ENCODE measurements around the gene RPLP2.

Gene RPLP2

DNA sequence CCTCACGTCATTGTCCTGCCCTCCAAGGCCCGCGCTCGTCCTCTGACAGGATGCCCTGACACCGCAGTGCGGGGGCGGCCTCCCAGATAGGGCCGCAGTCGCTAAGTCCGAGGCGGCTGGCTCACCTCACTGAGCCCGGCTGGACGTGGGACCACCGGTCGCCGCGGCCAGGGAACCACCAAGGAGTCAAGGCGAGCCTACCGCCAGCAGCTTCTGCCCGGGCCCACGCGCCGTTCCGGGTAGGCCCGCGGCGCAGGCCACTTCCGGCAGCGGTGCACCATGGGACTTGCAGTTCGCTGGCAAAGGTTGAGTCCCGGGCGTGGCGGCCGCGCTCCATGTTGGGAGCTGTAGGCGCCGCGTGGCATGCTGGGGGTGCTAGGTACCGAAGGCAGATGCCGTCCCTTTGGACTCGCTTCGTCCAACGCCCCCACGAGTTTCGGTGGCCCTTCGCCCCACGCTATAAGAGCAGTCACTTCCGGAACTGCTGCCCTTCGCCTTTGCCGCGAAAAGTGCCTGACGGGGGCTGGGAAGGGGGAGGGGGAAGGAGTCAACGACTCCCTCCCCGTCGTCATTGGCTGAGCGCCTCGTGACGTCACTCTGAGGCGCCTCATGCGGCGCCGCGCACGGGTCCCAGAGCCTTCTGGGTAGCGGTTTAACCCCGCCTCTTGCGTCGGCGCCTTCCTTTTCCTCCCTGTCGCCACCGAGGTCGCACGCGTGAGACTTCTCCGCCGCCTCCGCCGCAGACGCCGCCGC is at the start of gene RPLP2:
Gene RPLP2 (plus strand): TSS at position 681 of the 753 bp plus-strand sequence. CDS start 268 bp downstream, outside the sequence.
- peak; percentile 97 for DNase-seq

DNA sequence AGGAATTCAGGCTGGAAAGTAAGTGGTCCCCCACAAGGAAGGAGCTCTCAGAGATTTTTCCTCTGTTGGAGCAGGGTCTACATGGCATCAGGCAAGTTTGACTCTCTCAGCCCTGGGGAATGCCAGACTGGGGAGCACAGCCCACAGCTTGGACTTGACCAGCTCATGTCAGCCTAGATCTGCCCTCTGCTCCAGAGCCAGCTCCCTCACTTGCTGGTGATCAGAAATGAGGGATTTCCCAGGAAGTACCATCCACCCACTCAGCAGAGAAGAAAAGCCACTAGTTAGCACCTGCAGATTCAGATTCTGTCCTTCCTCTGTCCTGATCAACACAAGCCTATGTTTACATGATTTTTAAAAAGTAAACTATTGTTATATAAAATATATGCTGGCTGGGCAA is 49.5 kb upstream of the RPLP2 start:
- DNase-seq, result no peak

DNA sequence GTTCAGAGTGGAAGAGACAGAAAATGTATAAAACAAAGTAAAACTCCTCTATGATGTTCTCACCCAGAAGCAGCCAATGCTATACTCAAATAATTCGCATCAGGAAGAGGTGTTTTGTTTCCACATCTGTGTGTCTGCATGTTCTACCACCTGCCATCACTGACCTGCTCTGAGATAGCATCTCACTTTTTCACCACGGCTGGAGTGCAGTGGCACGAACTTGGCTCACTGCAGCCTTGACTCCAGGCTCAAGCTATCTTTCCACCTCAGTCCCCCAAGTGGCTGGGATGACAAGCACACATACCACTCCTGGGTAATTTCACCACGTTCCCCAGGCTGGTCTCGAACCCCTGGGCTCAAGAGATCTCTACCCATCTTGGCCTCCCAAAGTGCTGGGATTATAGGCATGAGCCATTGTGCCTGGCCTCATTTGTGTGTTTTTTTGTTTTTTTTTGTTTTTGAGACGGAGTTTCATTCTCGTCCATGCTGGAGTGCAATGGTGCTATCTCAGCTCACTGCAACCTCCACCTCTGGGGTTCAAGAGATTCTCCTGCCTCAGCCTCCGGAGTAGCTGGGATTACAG is 48.1 kb upstream of the RPLP2 start:
- DNase-seq, result no peak

DNA sequence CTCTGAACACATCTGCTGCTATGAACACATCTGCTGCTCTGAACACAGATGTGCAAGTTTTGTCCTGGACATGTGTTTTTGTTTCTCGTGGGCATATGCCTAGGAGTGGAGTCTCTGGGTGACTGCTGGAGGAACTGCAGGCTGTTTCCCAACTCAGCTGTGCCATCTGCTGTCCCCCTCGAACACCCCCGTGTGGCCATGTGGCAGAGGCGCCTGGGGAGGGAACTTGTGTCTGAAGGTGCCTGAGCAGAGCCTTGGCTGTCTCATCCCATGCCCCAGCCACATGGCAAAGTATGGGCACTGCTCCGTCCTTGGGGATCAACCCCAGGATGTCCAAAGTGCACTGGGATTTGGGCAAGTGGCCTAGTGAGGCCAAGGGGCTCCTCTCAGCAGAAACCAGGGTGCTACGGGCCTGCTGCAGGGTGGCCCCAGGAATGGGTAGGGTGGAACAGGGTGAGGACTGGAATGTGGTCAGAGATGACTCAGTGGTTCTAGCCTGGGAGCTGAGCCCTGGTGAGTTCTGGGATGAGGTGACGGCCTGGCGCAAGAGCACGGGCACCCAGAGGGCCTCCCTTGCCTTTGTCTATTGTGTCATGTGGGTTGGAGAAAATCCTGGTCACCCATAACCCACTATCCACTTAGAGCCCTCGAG is 47.2 kb upstream of the RPLP2 start:
- DNase-seq, result no peak

DNA sequence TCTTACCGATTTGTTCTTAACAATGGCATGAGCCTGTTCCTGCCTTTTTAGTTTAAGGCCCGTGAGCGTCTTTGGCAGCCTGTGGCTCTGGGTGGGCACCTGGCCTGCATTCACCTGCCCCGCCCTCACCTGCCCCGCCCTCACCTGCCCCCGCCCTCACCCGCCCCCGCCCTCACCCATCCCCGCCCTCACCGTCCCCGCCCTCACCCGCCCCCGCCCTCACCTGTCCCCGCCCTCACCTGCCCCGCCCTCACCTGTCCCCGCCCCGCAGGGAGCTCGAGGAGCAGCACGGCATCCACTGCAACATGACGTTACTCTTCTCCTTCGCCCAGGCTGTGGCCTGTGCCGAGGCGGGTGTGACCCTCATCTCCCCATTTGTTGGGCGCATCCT is 46.7 kb upstream of the RPLP2 start:
- DNase-seq, result no peak

DNA sequence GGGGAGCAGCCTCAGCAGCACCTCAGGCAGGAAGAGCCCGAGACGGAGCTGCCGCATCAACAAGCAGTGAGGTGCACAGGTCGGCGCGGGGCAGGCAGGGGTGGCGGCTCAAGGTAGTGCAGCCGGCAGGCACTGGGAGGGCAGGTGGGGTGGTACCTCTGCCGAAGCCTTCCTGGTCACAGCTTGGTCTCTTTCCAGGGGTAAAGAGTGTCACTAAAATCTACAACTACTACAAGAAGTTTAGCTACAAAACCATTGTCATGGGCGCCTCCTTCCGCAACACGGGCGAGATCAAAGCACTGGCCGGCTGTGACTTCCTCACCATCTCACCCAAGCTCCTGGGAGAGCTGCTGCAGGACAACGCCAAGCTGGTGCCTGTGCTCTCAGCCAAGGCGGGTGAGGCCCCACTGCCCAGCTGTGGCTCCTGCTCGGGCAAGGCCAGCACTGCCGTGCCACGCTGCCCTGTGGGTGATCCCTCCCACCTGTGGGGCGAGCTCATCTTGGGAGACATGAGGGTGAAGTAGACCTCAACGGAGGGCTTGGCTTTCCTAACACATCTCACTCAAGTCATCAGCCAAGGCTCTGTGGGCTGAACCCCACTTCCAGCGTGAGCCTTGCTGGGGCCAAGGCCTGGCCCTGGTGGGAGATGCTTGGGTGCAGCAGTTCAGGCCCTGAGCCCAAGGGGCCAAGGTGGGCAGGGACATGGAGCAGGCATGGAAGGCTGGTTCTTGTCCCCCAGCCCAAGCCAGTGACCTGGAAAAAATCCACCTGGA is 46.0 kb upstream of the RPLP2 start:
- DNase-seq, result no peak

DNA sequence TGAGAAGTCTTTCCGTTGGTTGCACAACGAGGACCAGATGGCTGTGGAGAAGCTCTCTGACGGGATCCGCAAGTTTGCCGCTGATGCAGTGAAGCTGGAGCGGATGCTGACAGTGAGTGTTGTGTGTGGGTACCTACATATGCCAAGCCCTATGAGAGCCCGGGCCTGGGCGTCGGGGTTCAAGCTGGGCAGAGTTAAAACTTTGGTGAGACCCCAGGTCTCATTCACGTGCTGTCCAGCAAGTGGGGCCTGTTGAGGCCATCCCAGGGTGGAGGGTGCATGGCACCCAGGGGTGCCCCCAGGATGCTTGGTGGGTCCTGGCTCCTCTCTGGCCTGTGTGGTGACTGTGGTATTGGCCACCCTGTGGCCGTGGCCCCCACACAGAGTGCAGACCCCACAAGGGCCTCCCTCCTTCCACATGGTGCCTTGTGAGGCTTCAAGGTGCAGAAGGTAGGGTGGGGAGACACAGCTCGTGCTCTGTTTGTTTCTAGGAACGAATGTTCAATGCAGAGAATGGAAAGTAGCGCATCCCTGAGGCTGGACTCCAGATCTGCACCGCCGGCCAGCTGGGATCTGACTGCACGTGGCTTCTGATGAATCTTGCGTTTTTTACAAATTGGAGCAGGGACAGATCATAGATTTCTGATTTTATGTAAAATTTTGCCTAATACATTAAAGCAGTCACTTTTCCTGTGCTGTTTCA is 45.3 kb upstream of the RPLP2 start:
- DNase-seq, result no peak

DNA sequence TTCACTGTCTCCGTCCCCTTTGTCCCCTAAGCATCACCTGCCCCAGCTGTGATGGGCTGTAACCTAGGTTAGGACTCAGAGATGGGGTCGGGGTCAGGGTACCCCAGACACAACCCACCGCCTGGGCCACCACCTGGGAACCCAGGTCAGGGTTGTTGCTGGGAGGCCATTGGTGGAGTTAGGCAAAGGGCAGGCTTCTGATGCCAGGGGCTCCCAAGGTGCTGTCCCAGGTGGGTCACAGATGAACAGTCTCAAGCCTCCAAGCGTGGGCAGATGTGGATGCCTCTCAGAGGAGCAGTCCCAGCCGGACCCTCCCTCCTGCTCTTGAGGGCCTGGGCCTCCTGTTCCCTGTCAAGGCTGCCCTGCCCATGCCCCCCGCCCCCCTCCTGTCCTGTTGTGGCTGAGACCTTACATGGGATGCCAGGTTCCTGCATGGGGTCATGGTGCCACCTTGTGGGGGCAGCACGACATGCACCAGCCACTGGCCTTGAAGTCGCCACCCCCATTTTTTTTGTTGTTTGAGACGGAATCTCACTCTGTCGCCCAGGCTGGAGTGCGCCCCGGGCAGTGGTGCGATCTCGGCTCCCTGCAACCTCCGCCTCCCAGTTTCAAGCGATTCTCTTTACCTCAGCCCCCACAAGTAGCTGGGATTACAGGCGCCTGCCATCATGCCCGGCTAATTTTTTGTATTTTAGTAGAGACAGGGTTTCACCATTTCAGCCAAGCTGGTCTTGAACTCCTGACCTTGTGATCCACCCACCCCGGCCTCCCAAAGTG is 44.6 kb upstream of the RPLP2 start:
- peak; percentile 47 for DNase-seq

DNA sequence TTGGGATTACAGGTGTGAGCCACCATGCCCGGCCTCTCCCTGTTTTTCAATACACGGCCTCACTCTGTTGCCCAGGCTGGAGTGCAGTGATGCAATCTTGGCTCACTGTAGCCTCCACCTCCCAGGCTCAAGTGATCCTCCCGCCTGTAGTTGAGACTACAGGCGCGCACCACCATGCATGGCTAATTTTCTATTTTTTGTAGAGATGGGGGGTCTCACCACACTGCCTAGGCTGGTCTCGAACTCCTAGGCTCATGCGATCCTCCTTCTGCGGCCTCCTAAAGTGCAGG is 44.0 kb upstream of the RPLP2 start:
- no peak for DNase-seq

DNA sequence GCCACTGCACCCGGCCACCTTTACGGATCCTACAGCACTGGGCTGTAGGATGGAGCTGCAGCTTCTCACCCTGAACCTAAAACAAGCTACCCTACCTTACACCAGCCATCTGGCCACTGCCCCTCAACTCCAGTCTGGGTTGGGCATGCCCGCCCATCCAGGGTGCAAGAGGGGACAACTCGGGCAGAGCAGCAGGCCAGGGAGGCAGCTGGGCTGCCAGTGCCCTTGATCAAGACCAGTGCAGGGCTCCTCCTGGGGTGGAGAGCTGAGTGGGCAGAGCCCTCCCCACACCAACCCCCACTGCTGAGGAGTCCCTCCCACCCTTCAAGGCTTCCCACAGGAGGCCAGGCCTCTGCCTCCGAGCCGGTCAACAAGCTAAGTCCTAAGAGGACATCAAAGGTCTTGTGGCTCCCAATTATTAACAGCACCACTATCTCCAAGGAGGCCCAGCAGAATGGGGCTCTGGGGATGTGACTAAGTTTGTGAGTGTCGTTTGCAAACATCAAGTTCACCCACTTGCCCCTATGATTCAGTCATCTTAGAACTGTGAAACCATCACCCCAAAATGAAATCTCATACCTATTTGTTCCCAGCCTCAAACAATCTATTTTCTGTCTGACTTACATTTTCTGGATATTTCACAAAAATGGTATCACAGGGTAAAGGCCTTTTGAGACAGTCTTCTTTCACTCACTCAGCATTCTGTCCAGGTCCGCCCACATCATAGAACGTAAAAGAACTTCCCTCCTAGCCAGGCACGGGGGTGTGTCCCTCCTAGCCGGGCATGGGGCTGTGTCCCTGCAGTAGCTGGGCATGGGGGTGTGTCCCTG is 43.4 kb upstream of the RPLP2 start:
- no peak for DNase-seq

DNA sequence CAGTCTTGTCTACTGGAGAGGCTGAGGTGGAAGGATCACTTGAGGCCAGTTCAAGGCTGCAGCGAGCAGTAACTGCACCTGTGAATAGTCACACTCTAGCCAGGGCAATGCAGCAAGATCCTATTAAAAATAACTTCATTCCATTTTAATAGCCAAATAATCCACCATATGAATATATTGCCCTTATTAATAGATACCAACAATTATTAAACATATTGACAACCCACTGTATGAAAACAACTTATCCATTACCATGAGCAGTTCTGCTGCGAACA is 42.9 kb upstream of the RPLP2 start:
- no peak for DNase-seq

DNA sequence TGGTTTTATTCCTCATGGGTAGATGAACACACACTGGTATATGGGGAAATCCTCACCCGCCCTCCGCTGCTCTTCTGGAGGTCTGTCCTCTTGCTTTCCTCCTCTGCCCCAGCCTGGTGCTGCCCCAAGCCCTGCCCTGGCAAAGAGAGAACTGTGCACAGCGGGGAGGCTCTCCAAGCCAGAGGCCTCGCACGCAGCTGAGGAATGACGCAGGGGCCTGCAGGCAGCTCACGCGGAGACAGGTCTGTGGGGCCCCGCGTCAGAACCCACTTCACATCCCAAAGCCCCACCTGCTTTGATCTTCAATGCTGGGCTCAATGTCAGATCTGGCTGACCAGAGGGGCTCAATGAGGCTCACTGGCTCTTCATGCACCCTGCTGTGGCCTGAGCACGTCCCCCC is 42.5 kb upstream of the RPLP2 start:
- DNase-seq, result no peak

DNA sequence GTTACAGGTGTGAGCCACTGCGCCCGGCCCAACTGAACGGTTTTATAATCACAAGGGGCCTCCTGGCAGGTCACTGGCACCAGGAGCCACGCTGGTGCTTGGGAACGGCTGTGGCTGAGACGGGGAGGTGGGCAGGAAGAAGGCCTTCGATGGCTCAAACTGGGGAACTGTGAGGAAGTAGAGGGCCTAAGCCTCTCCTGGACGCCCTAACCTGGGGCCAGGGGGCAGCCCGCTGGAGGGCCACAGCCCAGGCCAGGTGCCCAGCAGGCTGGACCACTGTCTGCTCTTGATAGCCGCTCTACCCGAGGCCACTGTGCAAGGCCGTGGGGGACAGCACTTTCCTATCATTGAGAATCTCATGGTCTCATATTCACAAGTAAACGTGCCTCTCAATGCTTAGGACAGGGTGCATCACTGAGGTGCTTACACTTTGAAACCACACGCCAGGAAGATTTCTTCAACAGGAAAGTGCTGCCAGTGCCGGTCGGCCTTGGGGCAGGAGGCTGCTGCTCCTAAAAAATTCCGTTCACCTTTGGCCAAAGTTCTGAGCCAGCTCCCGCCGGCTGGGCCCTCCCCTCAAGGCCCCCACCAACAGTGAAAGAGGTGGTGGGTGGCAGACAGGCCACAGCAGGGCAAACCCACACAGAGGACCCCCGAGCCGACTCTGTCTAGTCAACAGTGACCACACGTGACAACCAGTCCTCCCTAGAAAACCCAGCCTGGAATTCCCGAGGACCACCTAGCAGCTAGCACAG is 39.7 kb upstream of the RPLP2 start:
- DNase-seq, result no peak

DNA sequence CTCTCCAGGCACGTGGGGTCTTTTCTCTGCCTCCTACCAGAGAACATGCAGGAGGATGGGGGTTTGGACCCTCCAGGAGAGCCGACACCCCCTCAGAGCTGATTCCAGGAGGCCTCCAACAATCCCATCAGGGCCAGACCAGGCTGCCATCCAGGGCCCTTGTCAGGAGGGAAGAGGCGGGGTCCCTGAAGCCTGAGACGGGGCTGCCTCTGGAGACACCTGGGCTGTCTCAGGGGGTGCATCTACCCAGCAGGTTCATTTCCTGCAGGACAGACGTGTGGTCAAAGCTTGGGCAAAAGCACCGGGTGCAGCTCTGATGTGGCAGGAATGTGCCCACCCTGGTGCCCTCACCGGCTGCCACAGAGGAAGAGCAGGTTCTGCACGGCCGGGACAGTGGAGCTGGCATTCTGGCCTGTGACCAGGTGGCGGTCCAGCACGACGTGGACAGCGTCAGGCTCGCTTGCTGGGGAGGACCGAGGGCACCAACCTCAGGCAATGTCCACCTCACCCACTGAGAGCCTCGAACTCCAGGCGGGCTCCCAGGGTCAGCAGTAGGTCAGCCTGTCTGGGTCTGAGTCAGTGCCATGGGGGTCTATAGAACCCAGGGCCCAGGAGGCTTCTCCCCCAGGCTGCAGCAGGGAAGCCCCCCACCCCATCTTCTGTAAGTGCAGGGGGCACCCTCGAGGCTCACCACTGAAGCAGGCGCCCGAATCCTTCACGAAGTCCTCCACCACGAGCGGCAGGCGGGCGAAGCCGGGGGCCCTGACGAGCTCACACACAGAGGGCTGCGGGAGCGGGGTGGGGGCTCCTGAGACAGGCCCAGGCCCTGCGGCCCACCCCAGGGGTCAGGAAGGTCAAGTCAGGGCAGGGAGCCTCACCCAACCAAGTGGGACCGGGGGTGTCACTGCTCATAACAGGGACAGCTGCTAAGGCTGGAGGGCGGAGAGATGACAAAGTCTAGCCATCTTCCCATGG is 38.8 kb upstream of the RPLP2 start:
- no peak for DNase-seq

DNA sequence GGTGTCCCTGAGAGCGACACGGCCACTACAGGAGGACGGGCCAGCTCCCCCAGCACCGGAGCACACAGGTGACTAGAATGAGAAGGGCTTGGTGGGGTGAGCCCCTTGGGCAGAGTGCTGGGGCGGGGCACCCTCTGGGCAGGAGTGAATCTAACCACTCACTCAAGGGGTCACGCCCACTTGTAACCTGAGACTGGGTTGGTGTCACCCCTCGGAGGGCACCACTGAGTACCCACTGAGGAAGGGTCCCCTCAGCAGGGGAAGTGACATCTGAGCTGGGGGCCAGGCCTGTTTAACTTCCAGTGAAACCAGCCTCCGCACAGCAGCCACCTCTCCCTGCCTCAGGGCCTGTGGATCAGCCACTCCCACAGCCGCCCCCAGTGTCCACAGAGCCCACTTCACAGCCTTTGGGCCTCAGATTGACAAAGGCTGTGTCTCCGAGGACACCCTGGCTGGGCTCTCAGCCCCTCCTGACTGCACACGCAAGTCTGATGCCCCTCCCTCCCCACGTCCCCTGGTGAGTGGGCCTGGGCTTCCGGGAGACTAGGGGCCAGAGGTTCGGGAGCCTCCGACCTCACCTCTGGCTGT is 38.1 kb upstream of the RPLP2 start:
- DNase-seq, result no peak

DNA sequence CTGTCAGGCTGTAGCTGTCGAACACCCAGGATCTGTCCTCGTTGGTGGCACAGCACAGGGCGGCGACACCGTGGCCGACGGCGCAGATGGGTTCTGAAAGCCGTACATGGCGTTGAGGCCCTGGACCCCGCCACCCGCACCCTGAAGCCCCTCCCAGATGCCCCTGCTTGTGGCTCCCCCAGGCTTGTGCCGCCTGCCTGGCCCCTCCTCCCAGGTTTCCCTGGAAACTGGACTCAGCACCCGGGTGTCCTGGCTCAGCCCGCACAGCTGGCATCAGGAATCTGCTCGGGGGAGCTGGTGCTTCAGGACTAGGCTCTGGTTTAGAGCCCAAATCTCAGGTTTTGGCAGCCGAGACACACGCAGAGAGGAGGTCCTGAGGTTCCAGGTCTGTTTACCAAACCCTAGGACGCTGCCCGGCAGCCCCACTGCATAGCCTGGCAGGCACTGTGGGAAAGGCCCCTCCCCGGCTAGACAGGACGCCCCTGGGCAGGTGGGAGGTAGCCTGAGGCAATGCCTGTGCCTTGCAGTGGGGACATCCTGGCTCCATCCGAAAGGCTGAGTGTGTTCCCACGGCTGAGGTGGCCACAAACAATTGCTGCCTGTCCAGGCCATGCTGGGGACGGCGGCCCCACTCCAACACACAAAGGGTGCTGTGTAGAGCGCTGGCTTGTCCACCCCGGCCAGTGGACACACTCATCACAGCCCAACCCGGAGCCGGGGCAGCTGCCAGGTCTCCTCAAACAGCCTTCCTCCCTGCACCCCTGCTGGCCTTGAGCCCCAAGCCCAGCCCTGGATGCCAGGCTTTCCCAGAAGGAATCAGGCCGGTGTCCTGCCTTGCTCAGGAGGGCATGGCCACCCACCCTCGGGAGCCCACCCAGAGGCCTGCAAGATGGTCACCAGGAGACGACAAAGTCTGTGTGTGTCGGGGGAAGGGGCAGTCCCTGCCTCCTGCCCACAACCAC is 37.1 kb upstream of the RPLP2 start:
- no peak for DNase-seq

DNA sequence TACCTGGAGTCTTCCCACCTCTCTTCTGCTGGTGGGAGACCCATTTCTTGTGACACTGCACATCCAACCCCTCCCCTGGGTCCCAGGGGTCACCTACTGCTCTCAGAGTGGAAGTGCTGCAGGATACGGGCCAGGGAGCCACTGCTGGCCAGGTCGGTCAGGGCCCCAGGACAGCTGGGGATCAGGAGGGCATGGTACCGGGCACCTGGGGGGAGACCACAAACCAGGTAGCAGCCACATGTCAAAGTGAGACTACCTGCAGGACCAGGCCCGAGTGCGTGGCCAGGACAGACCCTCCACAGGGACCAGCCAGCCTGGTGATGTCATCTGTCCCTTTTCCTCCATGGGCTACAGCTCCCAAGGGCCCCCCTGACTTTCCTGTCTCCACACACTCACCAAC is 36.3 kb upstream of the RPLP2 start:
- DNase-seq, result no peak

DNA sequence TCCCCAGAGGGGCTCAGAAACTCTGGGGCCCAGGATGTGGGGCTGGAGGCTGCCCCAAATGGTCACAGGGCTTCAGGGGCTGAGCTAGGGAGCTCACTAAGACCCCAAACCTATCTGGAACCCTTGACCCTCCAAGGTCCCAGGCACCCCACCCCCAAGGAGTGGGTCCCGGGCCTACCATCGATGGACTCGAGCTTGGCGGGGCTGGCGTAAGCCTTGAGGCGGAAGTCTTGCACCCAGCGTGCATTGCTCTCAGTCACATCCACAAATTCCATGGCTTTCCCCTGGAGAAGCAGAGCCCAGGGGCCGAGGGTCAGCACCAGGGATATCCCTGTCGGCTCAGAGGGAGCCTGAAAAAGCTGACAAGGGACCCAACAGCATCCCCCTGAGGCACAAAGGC is 35.9 kb upstream of the RPLP2 start:
- no peak for DNase-seq
